GM18508 (cell line): ENCODE data around the gene SMIM10.
"Not testable (repeated sequence)": the region's sequence is repeated elsewhere in the genome, so short reads cannot be mapped to it uniquely, and the experiment has no call there.

ENCODE experiments used
- ATAC-seq: cut with Tn5 transposase; IDR thresholded peaks from one replicate; pipeline ENCODE4 v1.9.1; 2021; ENCODE audit warnings: moderate number of reproducible peaks; ENCODE audit not compliant: insufficient read depth, unreplicated experiment

Gene SMIM10

DNA sequence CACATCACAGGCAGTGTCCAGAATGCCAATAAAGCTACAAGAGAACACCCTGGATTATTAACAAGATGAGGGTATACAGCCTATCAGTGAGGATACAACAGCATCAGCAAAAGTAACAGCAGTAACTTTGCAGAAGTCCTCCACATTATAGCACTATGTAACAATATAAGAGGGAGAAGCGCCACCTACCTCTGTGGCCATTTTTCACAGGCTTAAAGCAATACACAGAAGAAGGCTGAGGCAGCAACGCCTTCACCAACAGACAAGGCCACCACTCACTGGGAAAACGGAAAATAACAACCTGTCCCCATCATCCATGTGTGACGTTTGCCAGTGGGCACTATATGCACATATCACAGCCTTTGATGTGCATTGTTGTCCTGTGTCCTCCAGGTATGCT lies 19.0 kb downstream of the SMIM10 start:
- no peak for ATAC-seq

DNA sequence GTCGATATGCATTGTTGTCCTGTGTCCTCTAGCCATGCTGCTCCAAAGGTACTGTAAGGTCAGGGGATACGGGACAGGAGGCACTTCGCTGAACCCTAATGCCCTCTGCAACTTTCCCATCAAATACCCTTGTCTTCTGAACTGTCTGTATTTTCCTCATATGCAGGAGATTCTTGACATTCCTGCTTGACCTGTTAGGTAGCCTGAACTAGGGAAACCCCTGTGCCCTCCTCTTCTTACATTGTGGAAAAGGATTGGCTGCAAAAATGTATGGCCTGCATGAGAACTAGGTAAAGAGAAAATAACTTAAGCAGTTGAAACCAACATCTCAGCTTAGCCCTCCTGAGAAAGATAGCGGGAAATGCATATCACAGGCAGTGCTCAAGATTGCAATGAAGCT lies 20.1 kb downstream of the SMIM10 start:
- no peak for ATAC-seq

DNA sequence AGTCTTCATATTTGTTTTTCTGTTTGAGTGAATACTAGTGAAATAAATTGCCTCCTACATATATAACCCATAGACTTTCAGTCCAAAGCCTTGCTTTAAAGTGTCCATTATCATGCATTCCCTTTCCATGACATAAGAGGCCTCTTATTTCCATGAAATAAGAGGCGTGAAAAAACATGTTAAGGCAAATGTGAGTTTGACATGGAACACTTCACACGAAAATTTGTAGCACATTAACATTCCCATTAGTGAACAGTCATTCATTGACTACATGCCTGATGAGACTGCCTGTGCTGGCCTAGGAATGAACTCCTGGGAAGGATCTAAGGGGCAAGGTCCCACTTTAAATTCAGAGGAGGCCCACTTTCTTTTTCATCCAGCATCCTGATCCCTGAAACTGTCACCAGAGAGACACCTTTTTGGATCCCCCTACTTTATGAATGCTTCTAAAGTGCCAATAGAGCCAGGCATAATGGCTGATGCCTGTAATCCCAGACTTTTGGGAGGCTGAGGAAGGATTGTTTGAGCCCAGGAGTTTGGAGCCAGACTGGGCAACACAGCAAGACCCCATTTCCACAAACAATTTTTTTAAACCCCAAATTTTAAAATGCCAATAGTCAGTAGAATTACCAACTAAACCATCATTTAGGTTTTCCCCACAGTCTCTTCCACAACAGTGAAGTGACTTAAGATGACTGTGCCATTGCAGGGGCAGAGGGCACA lies 24.9 kb downstream of the SMIM10 start:
- ATAC-seq, result no peak

DNA sequence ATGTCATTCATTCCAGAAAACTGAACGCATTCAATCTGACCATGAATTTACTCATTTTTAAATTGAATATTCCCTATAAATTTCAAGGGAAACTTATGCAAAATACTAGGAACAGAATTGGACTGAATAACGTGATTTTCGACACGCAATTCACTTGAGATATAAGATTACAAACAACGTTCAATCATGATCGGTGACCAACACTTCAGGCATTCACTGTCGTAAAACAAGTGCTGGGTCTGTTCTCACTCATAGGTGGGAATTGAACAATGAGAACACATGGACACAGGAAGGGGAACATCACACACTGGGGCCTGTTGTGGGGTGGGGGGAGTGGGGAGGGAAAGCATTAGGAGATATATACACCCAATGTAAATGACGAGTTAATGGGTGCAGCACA lies 29.1 kb downstream of the SMIM10 start:
- ATAC-seq, result not testable (repeated sequence)

DNA sequence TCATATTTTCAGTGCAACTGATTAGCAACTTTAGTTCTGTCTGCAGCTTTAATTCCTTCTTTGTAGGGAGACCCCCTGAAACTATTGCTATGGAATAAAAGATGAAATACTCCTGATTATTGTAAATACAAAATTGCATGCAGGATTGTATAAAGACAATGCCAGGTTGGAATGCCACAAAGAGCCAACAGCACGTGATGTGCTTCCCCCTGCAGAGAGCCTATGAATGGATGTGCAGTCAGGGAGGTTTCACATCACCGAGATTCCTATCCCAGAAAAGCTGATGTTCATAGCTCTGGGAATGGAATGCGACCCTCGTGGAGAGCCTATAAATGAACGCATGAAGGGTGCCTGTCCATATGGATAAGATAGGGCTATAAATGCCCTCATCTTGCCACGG lies 33.0 kb downstream of the SMIM10 start:
- ATAC-seq, result not testable (repeated sequence)

DNA sequence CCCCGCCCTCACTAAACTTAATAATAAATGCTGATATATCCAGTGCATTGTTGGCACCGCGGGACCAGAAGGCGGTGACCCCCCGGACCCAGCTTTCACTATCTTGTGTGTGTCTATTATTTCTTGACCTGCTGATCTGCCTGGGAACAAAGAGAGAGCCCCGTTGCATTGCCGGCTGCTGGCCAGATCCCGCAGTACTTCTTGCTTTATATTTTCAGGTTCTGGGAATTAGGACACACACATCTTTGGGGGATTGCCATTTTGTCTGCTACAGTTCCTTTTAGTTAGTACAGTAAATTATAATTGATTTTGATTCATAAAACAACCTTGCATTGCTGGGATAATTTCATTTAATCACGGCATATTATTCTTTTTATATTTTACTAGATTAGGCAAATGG lies 33.7 kb downstream of the SMIM10 start:
- no peak for ATAC-seq

DNA sequence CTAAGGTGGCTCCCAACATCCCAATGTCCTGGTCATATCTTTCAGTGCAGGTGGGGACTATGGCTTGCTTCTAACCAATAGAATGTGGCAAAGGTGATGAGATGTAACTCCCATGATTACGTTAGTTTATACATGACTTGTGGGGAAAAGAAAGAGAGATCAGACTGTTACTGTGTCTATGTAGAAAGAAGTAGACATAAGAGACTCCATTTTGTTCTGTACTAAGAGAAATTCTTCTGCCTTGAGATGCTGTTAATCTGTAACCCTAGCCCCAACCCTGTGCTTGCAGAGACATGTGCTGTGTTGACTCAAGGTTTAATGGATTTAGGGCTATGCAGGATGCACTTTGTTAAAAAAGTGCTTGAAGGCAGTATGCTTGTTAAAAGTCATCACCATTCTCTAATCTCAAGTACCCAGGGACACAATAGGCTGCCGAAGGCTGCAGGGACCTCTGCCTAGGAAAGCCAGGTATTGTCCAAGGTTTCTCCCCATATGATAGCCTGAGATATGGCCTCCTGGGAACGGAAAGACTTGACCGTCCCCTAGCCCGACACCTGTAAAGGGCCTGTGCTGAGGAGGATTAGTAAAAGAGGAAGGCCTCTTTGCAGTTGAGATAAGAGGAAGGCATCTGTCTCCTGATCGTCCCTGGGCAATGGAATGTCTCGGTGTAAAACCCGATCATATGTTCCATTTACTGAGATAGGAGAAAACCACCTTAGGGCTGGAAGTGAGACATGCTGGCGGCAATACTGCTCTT lies 39.6 kb downstream of the SMIM10 start:
- not testable (repeated sequence) for ATAC-seq

DNA sequence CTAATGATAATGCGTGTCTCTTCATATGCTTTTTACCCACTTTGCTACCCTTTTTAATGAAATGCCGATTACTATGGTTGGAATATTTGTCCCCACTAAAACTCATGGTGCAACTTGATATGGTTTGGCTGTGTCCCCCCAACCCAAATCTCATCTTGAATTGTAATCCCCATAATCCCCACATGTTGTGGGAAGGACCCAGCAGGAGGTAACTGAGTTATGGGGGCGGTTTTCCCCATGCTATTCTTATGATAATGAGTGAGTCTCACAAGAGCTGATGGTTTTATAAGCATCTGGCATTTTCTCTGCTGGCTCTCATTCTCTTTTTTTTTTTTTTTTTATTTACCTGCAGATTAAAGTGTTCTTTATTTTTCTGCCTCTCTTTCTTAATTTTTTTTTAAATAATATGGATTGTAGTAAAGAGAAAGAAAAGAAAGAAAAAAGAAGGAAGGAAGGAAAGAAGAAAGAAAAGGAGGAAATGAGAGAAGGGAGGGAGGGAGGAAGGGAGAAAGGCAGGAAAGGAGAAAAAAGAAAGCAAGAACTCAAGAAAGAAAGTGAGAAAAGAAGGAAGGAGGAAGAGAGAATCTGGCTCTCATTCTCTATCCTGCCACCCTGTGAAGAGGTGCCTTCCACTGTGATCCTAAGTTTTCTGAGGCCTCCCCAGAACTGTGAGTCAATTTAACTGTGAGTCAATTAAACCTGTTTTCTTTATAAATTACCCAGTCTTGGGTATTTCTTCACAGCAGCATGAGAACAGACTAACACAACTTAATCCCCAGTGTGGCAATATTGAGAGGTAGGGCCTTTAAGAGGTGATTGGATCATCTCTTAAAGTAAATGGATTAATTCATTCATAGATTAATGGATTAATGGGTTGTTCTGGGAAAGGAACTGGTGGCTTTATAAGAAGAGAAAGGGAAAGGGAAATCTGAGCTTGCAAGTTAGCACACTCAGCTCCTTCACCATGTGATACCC lies 50.6 kb downstream of the SMIM10 start:
- not testable (repeated sequence) for ATAC-seq
